ENCODE measurements around the gene KRTAP10-8. TPM values are rescaled to one million over a fixed set of nuclear protein-coding genes. Genes with fewer than 3 reads are reported as not detected.
"Not testable (repeated sequence)": the region's sequence is repeated elsewhere in the genome, so short reads cannot be mapped to it uniquely, and the experiment has no call there.

The KRTAP10-8 gene
- total RNA-seq, 6 experiments from 2014 or later = not detected

DNA sequence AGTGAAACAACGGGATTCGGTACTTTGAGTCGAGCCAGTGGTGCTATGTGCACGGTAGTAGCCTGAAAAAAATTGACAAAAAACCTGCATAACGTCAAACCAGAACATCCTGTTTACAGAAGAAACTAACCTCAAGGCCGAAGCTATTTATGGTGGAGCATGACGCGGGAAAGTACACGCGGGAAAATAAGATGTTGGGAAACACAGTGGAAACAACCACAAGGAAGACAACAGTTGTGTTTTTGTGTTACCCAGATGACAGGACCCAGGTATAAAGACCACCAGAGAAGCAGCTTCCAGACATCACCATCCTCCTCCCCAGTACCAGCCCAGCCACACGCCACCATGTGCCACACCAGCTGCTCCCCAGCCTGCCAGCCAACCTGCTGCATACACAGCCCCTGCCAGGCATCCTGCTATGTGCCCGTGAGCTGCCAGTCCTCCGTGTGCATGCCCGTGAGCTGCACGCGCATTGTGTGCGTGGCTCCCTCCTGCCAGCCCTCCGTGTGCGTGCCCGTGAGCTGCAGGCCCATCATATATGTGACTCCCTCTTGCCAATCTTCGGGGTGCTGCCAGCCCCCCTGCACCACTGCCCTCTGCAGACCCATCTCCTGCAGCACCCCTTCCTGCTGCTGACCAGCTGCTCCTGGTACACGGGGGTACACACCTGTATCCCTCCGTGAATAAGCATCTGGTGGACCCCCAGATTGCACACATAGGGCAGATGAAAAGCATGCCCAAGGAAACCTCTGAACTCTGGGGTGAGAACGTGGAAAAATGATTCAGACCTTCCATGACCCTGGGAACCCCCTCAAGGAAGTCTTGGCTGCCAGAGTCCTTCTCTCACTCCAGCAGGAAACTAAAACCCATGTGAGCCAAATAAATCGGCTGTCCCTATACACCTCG, 46.0 kb downstream of the KRTAP10-8 start, which contains the start of gene KRTAP12-3:
Gene KRTAP12-3, plus strand, starts transcription at position 298 of the 906 bp plus-strand sequence. Its CDS starts 48 bp downstream, at position 346.
- DNase-seq = no peak
- Histone ChIP-seq H3K9me3 (no peaks in the 10 kb centered on the region), H3K27me3 (no peaks in the 10 kb centered on the region), H3K4me3 (no peak within 1 kb of the TSS), H3K36me3 (no peaks in the 10 kb centered on the region), H3K27ac (no peak within 1 kb of the TSS), H3K4me1 (no peaks in the 10 kb centered on the region)
- 42% methylated on average over 12 of the region's 26 CpGs for WGBS (ENCODE audit: insufficient coverage, low coverage, low lambda C conversion rate, missing lambda C conversion rate)
- no peak for TF ChIP-seq POLR2A (IDR thresholded peaks at IDR 0.05)
- TF ChIP-seq, protein P1, sequence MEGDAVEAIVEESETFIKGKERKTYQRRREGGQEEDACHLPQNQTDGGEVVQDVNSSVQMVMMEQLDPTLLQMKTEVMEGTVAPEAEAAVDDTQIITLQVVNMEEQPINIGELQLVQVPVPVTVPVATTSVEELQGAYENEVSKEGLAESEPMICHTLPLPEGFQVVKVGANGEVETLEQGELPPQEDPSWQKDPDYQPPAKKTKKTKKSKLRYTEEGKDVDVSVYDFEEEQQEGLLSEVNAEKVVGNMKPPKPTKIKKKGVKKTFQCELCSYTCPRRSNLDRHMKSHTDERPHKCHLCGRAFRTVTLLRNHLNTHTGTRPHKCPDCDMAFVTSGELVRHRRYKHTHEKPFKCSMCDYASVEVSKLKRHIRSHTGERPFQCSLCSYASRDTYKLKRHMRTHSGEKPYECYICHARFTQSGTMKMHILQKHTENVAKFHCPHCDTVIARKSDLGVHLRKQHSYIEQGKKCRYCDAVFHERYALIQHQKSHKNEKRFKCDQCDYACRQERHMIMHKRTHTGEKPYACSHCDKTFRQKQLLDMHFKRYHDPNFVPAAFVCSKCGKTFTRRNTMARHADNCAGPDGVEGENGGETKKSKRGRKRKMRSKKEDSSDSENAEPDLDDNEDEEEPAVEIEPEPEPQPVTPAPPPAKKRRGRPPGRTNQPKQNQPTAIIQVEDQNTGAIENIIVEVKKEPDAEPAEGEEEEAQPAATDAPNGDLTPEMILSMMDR (IDR thresholded peaks at IDR 0.05) = no peak
- intact Hi-C loops (cut with DNase I) = no loop called here
- ATAC-seq = peak; percentile 36 to 63 (median 51)

DNA sequence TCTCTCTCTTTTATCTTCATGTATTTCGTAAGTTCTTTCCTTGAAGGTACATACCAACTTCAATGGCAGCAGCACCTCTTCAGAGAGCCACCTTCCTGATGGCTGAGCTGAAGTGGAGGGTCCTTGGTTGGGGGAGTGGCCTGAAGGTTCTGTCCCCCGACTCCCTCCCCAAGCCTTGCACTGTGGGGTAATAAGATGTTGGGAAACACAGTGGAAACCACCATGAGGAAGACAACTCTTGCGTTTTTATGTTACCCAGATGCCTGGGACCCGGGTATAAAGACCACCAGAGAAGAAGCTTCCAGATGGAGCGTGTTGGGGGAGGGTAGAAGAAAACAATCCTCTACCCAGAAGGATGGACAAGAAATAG, 46.6 kb downstream of the KRTAP10-8 start:
- DNase-seq (no peak), ATAC-seq (no peak)
- Histone ChIP-seq H3K4me1 (no peaks in the 10 kb centered on the region), H3K27me3 (no peaks in the 10 kb centered on the region), H3K36me3 (no peaks in the 10 kb centered on the region), H3K4me3 (no peak overlapping the region), H3K9me3 (no peaks in the 10 kb centered on the region), H3K27ac (no peak overlapping the region)
- intact Hi-C loops (cut with DNase I) = no loop called here
- 60% methylated on average over 4 of the region's 5 CpGs for WGBS (ENCODE audit: insufficient coverage, low coverage, low lambda C conversion rate, missing lambda C conversion rate)
- no peak for TF ChIP-seq POLR2A (IDR thresholded peaks at IDR 0.05)
- TF ChIP-seq, protein P1 (IDR thresholded peaks at IDR 0.05) = no peak

DNA sequence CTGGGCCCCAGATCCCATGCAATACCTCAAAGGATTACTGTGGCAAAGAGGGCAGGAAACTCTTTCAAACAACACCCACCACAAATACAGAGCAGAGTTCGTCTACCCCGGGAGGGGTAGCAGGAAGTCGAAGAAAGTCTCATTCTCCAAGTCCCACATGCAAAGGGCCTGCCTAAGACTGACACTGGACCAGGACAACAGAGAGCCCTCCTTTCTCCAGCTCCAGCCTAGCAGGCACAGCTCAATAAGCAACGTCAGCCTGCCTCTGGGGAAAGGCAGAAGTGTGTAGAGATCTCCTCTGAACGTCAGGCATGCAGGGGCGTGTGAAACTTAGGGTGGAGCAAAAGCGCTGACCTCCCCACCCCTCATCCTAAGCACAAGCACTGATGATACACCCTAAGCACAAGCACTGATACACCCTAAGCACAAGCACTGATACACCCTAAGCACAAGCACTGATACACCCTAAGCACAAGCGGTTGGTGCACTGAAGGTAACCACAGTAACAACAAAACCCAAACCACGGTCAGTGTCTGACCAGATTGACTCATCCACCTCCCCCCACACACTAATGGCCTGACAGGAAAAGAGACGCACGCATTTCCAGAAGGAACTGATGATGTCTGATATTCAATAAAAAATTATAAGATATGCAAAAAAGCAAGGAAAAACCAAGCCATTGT, 47.2 kb downstream of the KRTAP10-8 start:
- intact Hi-C loops (cut with DNase I) = no loop called here
- ATAC-seq = no peak
- WGBS (ENCODE audit: insufficient coverage, low coverage, low lambda C conversion rate, missing lambda C conversion rate) = 36% methylated on average over 5 of the region's 11 CpGs

DNA sequence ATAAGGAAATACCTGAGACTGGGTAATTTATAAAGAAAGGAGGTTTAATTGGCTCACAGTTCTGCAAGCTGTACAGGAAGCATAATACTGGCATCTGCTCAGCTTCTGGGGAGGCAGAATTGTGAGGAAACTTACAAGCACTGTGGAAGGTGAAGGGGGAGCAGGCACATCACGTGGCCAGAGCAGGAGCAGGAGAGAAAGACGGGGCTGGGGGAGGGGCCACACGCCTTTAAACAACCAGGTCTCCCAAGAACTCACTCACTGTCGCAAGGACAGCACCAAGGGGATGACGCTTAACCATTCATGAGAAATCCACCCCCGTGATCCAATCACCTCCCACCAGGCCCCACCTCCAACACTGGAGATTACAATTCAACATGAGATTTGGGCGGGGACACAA, 49.7 kb downstream of the KRTAP10-8 start:
- WGBS (ENCODE audit: insufficient coverage, low coverage, low lambda C conversion rate, missing lambda C conversion rate) = 63% methylated on average over 7 of the region's 7 CpGs
- intact Hi-C loops (cut with DNase I) = not testable (repeated sequence)

More for the DNA sequence above, 47.2 kb downstream of the KRTAP10-8 start:
- no peak overlapping the region for H3K27ac ChIP-seq
- no peaks in the 10 kb centered on the region for H3K27me3 ChIP-seq
- no peak overlapping the region for H3K4me3 ChIP-seq
- H3K36me3 ChIP-seq = no peaks in the 10 kb centered on the region
- H3K4me1 ChIP-seq = no peaks in the 10 kb centered on the region
- TF ChIP-seq, protein P1 (IDR thresholded peaks at IDR 0.05) = no peak
- no peak for TF ChIP-seq POLR2A (IDR thresholded peaks at IDR 0.05)
- no peak for DNase-seq
- no peaks in the 10 kb centered on the region for H3K9me3 ChIP-seq

More for the DNA sequence above, 49.7 kb downstream of the KRTAP10-8 start:
- H3K4me3 ChIP-seq, H3K27me3 ChIP-seq, H3K9me3 ChIP-seq, H3K27ac ChIP-seq, H3K4me1 ChIP-seq, DNase-seq, ATAC-seq, H3K36me3 ChIP-seq: not testable (repeated sequence)

Other genes starting within 250 kb of the KRTAP10-8 start
- gene LRRC3, start 156.6 kb upstream of the KRTAP10-8 start, total RNA-seq = 10 to 100 TPM in 5 of 6 experiments, 1 to 10 TPM in 1; 7.5 to 19.3 (median 13.9) TPM
- gene KRTAP10-1, start 71.9 kb upstream of the KRTAP10-8 start, total RNA-seq = not detected
- not detected for gene KRTAP10-2, start 60.6 kb upstream of the KRTAP10-8 start, total RNA-seq
- gene KRTAP10-3, start 53.3 kb upstream of the KRTAP10-8 start, total RNA-seq = not detected
- gene KRTAP10-4, start 38.4 kb upstream of the KRTAP10-8 start, total RNA-seq = not detected
- not detected for gene KRTAP10-5, start 31.5 kb upstream of the KRTAP10-8 start, total RNA-seq
- gene KRTAP10-6, start 19.6 kb upstream of the KRTAP10-8 start, total RNA-seq = not detected
- not detected for gene KRTAP10-7, start 11.5 kb upstream of the KRTAP10-8 start, total RNA-seq
- not detected for gene KRTAP10-9, start 15.0 kb downstream of the KRTAP10-8 start, total RNA-seq
- not detected for gene KRTAP10-10, start 25.3 kb downstream of the KRTAP10-8 start, total RNA-seq
- not detected for gene KRTAP10-11, start 34.3 kb downstream of the KRTAP10-8 start, total RNA-seq
- not detected for gene KRTAP12-4, start 42.6 kb downstream of the KRTAP10-8 start, total RNA-seq
- gene KRTAP12-3, start 45.9 kb downstream of the KRTAP10-8 start, total RNA-seq = not detected
- not detected for gene KRTAP12-2, start 54.8 kb downstream of the KRTAP10-8 start, total RNA-seq
- not detected for gene KRTAP12-1, start 70.1 kb downstream of the KRTAP10-8 start, total RNA-seq
- gene KRTAP10-12, start 85.1 kb downstream of the KRTAP10-8 start, total RNA-seq = not detected
- not detected for gene TSPEAR, start 99.5 kb downstream of the KRTAP10-8 start, total RNA-seq
- 10 to 100 TPM; 41.5 to 54.6 (median 49.9) TPM for gene UBE2G2, start 189.7 kb downstream of the KRTAP10-8 start, total RNA-seq
- 10 to 100 TPM; 33.4 to 41.2 (median 36.6) TPM for gene SUMO3, start 206.0 kb downstream of the KRTAP10-8 start, total RNA-seq